Endodermal cell (in vitro differentiated cells): ENCODE results near the gene SPATA25. TPM values are rescaled to one million over a fixed set of nuclear protein-coding genes. Genes with fewer than 3 reads are reported as not detected.

Experiments used
- DNase-seq: peaks from one replicate; pipeline ENCODE4 v3.0.0-alpha.2; 2017
- H3K27ac ChIP-seq: 2 replicates; pipeline ENCODE4 v1.5.1; 2013; ENCODE audit warnings: mild to moderate bottlenecking, low read depth, low read length, moderate library complexity
- H3K27me3 ChIP-seq: 2 replicates; pipeline ENCODE4 v1.6.1; 2013; ENCODE audit warnings: mild to moderate bottlenecking, low read length, moderate library complexity; ENCODE audit not compliant: insufficient read depth, control insufficient read depth, poor library complexity, severe bottlenecking
- H3K36me3 ChIP-seq: 2 replicates; pipeline ENCODE4 v1.7.0; 2013; ENCODE audit warnings: mild to moderate bottlenecking, low read length, moderate library complexity; ENCODE audit not compliant: control insufficient read depth, insufficient read depth
- H3K4me1 ChIP-seq: one replicate; pipeline ENCODE4 v1.7.0; 2013; ENCODE audit warnings: low read length; ENCODE audit not compliant: control insufficient read depth, insufficient read depth
- H3K4me3 ChIP-seq: 2 replicates; pipeline ENCODE4 v1.5.1; 2013; ENCODE audit warnings: mild to moderate bottlenecking, low read length, moderate library complexity
- H3K9ac ChIP-seq: 2 replicates; pipeline ENCODE4 v1.6.1; 2013; ENCODE audit warnings: mild to moderate bottlenecking, low read length, moderate library complexity; ENCODE audit not compliant: poor library complexity, severe bottlenecking; ENCODE audit errors: extremely low read depth
- H3K9me3 ChIP-seq: 2 replicates; pipeline ENCODE4 v1.6.1; 2013; ENCODE audit warnings: mild to moderate bottlenecking, low read length, moderate library complexity; ENCODE audit not compliant: control insufficient read depth
- H3K27ac Mint-ChIP-seq: 2 replicates; pipeline ENCODE4 v1.8.0; 2020; ENCODE audit warnings: mixed read lengths
- H3K27me3 Mint-ChIP-seq: 2 replicates; pipeline ENCODE4 v1.8.0; 2021; ENCODE audit warnings: mild to moderate bottlenecking, mixed read lengths; ENCODE audit not compliant: insufficient read depth
- H3K36me3 Mint-ChIP-seq: 2 replicates; pipeline ENCODE4 v1.8.0; 2020; ENCODE audit warnings: low read depth, mixed read lengths
- H3K4me1 Mint-ChIP-seq: 2 replicates; pipeline ENCODE4 v1.8.0; 2020; ENCODE audit warnings: mixed read lengths
- H3K4me3 Mint-ChIP-seq: 2 replicates; pipeline ENCODE4 v1.8.0; 2020; ENCODE audit warnings: mild to moderate bottlenecking, moderate library complexity, mixed read lengths
- H3K9me3 Mint-ChIP-seq: 2 replicates; pipeline ENCODE4 v1.8.0; 2020; ENCODE audit warnings: mild to moderate bottlenecking, mixed read lengths
- CTCF ChIP-seq: fragments of 200-600 bp; sonication (generic); conservative IDR thresholded peaks from 2 replicates; pipeline ENCODE4 v1.5.0; 2021; ENCODE audit warnings: antibody characterized with exemption, mild to moderate bottlenecking
- WGBS, 2 experiments: methylation state at CpG; one replicate each; pipeline versions ENCODE4 v1.1.5 to v1.1.7; 2013; ENCODE audit warnings: missing lambda C conversion rate in 2 of 2, mixed read lengths in 1 of 2; ENCODE audit not compliant: insufficient coverage in 1 of 2, insufficient read length in 1 of 2; 5-methylcytosine and 5-hydroxymethylcytosine counted together
- total RNA-seq, 2 donors: library from RNA; stranded (reverse); fragmentation: NEBNext Ultra II Directional in 1 of 2; extraction: Animal tissue kit (Norgen Biotek cat#: 25700) in 1 of 2; gene quantifications; 2 replicates in 1 of 2; 3 replicates in 1 of 2; pipeline ENCODE4 v1.2.1, GENCODE V29; 2021

The SPATA25 gene
- total RNA-seq, 2 donors from 2014 or later, result 2.2 to 2.6 TPM

GRCh38 chr20:45892828-45893500, 5.5 kb upstream of the SPATA25 start:
- Mint-ChIP-seq H3K4me3 (peak overlapping the region; percentile 77), H3K27ac (no peak overlapping the region), H3K4me1 (peaks cover 4% of the 10 kb centered on the region), H3K27me3 (no peaks in the 10 kb centered on the region), H3K36me3 (peaks cover 30% of the 10 kb centered on the region), H3K9me3 (no peaks in the 10 kb centered on the region)
- DNase-seq, result no peak
- TF ChIP-seq CTCF, result no peak
- no peaks in the 10 kb centered on the region for H3K9me3 ChIP-seq
- no peaks in the 10 kb centered on the region for H3K27me3 ChIP-seq
- no peak overlapping the region for H3K9ac ChIP-seq
- no peak overlapping the region for H3K4me3 ChIP-seq
- peaks cover 38% of the 10 kb centered on the region for H3K36me3 ChIP-seq
- H3K4me1 ChIP-seq, result no peaks in the 10 kb centered on the region
- H3K27ac ChIP-seq, result no peak overlapping the region
- WGBS, 2 experiments, result 93% methylated on average over 4 of the region's 4 CpGs; no CpG with 5 or more reads in 1 of the 2 experiments

- Mint-ChIP-seq H3K4me3 (peak overlapping the region; percentile 77), H3K36me3 (peaks cover 26% of the 10 kb centered on the region), H3K4me1 (peaks cover 4% of the 10 kb centered on the region), H3K27ac (peak overlapping the region; percentile 58), H3K27me3 (no peaks in the 10 kb centered on the region), H3K9me3 (no peaks in the 10 kb centered on the region)
- H3K27me3 ChIP-seq, result no peaks in the 10 kb centered on the region
- peak; percentile 31 for TF ChIP-seq CTCF
- peak; percentile 63 for DNase-seq
- H3K4me1 ChIP-seq, result no peaks in the 10 kb centered on the region
- peaks cover 30% of the 10 kb centered on the region for H3K36me3 ChIP-seq
- H3K27ac ChIP-seq, result no peak overlapping the region
- H3K9ac ChIP-seq, result peak overlapping the region; percentile 62
- WGBS, 2 experiments, result 84 to 86% methylated on average over 7 to 9 of the region's 9 CpGs
- H3K9me3 ChIP-seq, result no peaks in the 10 kb centered on the region
- H3K4me3 ChIP-seq, result peak overlapping the region; percentile 88
Observed at GRCh38 chr20:45892049-45892825, 4.8 kb upstream of the SPATA25 start.

DNA sequence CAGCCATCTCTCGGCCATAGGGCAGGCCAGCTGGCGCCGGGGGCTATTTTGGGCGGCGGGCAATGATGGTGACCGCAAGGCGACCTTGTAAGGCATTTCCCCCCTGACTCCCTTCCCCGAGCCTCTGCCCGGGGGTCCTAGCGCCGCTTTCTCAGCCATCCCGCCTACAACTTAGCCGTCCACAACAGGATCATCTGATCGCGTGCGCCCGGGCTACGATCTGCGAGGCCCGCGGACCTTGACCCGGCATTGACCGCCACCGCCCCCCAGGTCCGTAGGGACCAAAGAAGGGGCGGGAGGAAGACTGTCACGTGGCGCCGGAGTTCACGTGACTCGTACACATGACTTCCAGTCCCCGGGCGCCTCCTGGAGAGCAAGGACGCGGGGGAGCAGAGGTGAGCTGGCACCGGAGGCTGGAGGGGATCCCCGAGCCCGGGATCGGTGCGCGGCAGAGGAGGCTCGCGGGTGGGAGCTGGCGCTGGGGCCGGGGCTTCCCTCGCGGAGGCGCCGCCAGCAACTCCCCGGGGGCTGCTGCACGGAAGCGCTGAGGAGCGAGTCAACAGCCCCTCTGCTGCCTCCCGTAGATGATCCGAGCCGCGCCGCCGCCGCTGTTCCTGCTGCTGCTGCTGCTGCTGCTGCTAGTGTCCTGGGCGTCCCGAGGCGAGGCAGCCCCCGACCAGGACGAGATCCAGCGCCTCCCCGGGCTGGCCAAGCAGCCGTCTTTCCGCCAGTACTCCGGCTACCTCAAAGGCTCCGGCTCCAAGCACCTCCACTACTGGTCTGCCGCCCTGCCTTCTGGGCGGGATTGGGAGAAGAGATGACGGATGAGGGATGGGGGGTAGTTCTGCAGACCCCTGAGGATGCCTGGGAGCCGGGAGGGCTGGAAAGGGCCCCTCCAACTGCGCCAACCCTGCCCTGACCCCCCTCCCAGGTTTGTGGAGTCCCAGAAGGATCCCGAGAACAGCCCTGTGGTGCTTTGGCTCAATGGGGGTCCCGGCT, 3.9 kb upstream of the SPATA25 start, which contains the start of the genes CTSA and NEURL2:
Gene CTSA, plus strand, starts transcription at position 351 of the 999 bp plus-strand sequence. Its CDS starts 234 bp downstream, at position 585.
Gene NEURL2, minus strand, starts transcription at position 224 of the 999 bp plus-strand sequence. Its CDS starts 217 bp downstream, at position 7.
- H3K9ac ChIP-seq, result peak within 1 kb of the TSS; percentile 62
- H3K4me3 Mint-ChIP-seq, result peak within 1 kb of the TSS; percentile 77
- no peaks in the 10 kb centered on the region for H3K9me3 Mint-ChIP-seq
- H3K27ac Mint-ChIP-seq, result peak within 1 kb of the TSS; percentile 89
- TF ChIP-seq CTCF, result no peak
- no peaks in the 10 kb centered on the region for H3K9me3 ChIP-seq
- 2% methylated on average over 34 to 78 of the region's 78 CpGs for WGBS, 2 experiments
- no peak within 1 kb of the TSS for H3K27ac ChIP-seq
- DNase-seq, result peak; percentile 95
- no peaks in the 10 kb centered on the region for H3K27me3 ChIP-seq
- H3K36me3 ChIP-seq, result peaks cover 25% of the 10 kb centered on the region
- H3K4me1 Mint-ChIP-seq, result peaks cover 4% of the 10 kb centered on the region
- H3K27me3 Mint-ChIP-seq, result no peaks in the 10 kb centered on the region
- H3K4me3 ChIP-seq, result peak within 1 kb of the TSS; percentile 88
- H3K4me1 ChIP-seq, result no peaks in the 10 kb centered on the region
- H3K36me3 Mint-ChIP-seq, result peaks cover 19% of the 10 kb centered on the region
